CD14-positive monocyte (primary cell): Measurements from ENCODE around the gene SAG. TPM values are rescaled to one million over a fixed set of nuclear protein-coding genes. Genes with fewer than 3 reads are reported as not detected.

Experiments
- DNase-seq, 3 donors: peaks; one replicate each; pipeline ENCODE4 v3.0.0-alpha.2; 2011 to 2022
- H2AFZ ChIP-seq: 2 replicates; pipeline ENCODE4 v1.6.0; 2012; ENCODE audit warnings: mild to moderate bottlenecking, low read depth, low read length, inconsistent platforms; ENCODE audit not compliant: insufficient read depth, poor library complexity, severe bottlenecking
- H3K27ac ChIP-seq, 2 donors: 1 replicate in 1 of 2; 2 replicates in 1 of 2; pipeline ENCODE4 v1.5.1; 2012 to 2013; ENCODE audit warnings: low read length in 2 of 2, control low read depth in 1 of 2, inconsistent platforms in 1 of 2, low read depth in 1 of 2, mild to moderate bottlenecking in 1 of 2
- H3K27me3 ChIP-seq, 2 donors: one replicate each; pipeline versions ENCODE4 v1.6.0 to v1.6.1; 2011 to 2013; ENCODE audit warnings: low read length in 2 of 2; ENCODE audit not compliant: control insufficient read depth in 2 of 2, insufficient read depth in 2 of 2
- H3K36me3 ChIP-seq, 2 donors: replicated peaks in 1 of 2; 1 replicate in 1 of 2; 2 replicates in 1 of 2; pipeline versions ENCODE4 v1.5.1 to v1.6.1; 2012 to 2013; ENCODE audit warnings: low read length in 2 of 2, control low read depth in 1 of 2, inconsistent platforms in 1 of 2, mild to moderate bottlenecking in 1 of 2; ENCODE audit not compliant: insufficient read depth in 2 of 2, control insufficient read depth in 1 of 2
- H3K4me1 ChIP-seq, 2 donors: 1 replicate in 1 of 2; 2 replicates in 1 of 2; pipeline versions ENCODE4 v1.5.1 to v1.6.1; 2012 to 2013; ENCODE audit warnings: low read length in 2 of 2, control low read depth in 1 of 2, inconsistent platforms in 1 of 2, mild to moderate bottlenecking in 1 of 2, moderate library complexity in 1 of 2; ENCODE audit not compliant: insufficient read depth in 2 of 2, control insufficient read depth in 1 of 2
- H3K4me2 ChIP-seq: replicated peaks from 2 replicates; pipeline ENCODE3; 2012; ENCODE audit warnings: low read length, moderate library complexity, mild to moderate bottlenecking; ENCODE audit not compliant: poor library complexity, severe bottlenecking; ENCODE audit errors: extremely low read depth
- H3K4me3 ChIP-seq, 3 experiments: fragments of 200-600 bp in 1 of 3; sonication (generic) in 1 of 3; replicated peaks in 1 of 3; 1 replicate in 2 of 3; 2 replicates in 1 of 3; pipeline ENCODE4 v1.5.1; 2011 to 2013; ENCODE audit warnings: low read length in 3 of 3, mild to moderate bottlenecking in 3 of 3, control low read depth in 2 of 3, low read depth in 2 of 3, inconsistent platforms in 1 of 3, moderate library complexity in 1 of 3
- H3K79me2 ChIP-seq: 2 replicates; pipeline ENCODE4 v1.6.0; 2012; ENCODE audit warnings: mild to moderate bottlenecking, control low read depth, inconsistent platforms, low read length, moderate library complexity; ENCODE audit not compliant: insufficient read depth
- H3K9ac ChIP-seq: 2 replicates; pipeline ENCODE4 v1.6.0; 2017; ENCODE audit warnings: low read length, mild to moderate bottlenecking; ENCODE audit not compliant: insufficient read depth, poor library complexity, severe bottlenecking
- H3K9me3 ChIP-seq, 2 donors: replicated peaks in 1 of 2; 1 replicate in 1 of 2; 2 replicates in 1 of 2; pipeline versions ENCODE4 v1.5.1 to v1.6.1; 2012 to 2013; ENCODE audit warnings: low read length in 2 of 2, control low read depth in 1 of 2; ENCODE audit not compliant: control insufficient read depth in 1 of 2, insufficient read depth in 1 of 2
- H4K20me1 ChIP-seq: 2 replicates; pipeline ENCODE4 v1.6.0; 2012; ENCODE audit warnings: mild to moderate bottlenecking, low read length, control low read depth, moderate library complexity; ENCODE audit not compliant: insufficient read depth
- H3K27ac Mint-ChIP-seq, 7 donors: one replicate each; pipeline ENCODE4 v1.8.0; 2020; ENCODE audit warnings: mild to moderate bottlenecking in 7 of 7, mixed read lengths in 7 of 7, moderate library complexity in 6 of 7, inconsistent platforms in 2 of 7
- H3K27me3 Mint-ChIP-seq, 3 donors: one replicate each; pipeline ENCODE4 v1.8.0; 2021 to 2022; ENCODE audit warnings: low read depth in 3 of 3, mild to moderate bottlenecking in 3 of 3, mixed read lengths in 3 of 3, moderate library complexity in 3 of 3, inconsistent platforms in 1 of 3
- H3K36me3 Mint-ChIP-seq, 2 donors: one replicate each; pipeline ENCODE4 v1.8.0; 2020; ENCODE audit warnings: mixed read lengths in 2 of 2, inconsistent platforms in 1 of 2, mild to moderate bottlenecking in 1 of 2
- H3K4me1 Mint-ChIP-seq: one replicate; pipeline ENCODE4 v1.8.0; 2020; ENCODE audit warnings: mild to moderate bottlenecking, mixed read lengths
- H3K4me3 Mint-ChIP-seq, 2 donors: one replicate each; pipeline ENCODE4 v1.8.0; 2020; ENCODE audit warnings: mild to moderate bottlenecking in 2 of 2, mixed read lengths in 2 of 2, moderate library complexity in 1 of 2
- H3K9me3 Mint-ChIP-seq, 7 donors: one replicate each; pipeline ENCODE4 v1.8.0; 2020 to 2022; ENCODE audit warnings: mixed read lengths in 7 of 7, mild to moderate bottlenecking in 6 of 7, moderate library complexity in 6 of 7, inconsistent platforms in 2 of 7
- whole genome bisulfite sequencing: methylation state at CpG from one replicate; pipeline ENCODE4 v1.1.5; 2013; ENCODE audit warnings: missing lambda C conversion rate; ENCODE audit not compliant: insufficient coverage; 5-methylcytosine and 5-hydroxymethylcytosine counted together
- intact Hi-C, 2 donors: fragments of 100-400 bp; cut with micrococcal nuclease; formaldehyde crosslinking; loops; one replicate each; pipeline versions ENCODE4 v1.15.0 to v1.15.1; 2023
- polyA plus RNA-seq, 3 donors: library from polyadenylated mRNA; depleted of rRNA in 1 of 3; unstranded in 2 of 3; stranded (reverse) in 1 of 3; fragments of 300-500 nt in 2 of 3; fragments of >200 nt in 1 of 3; fragmentation: Illumina TruSeq in 2 of 3; gene quantifications; 1 replicate in 2 of 3; 2 replicates in 1 of 3; pipeline ENCODE4 v1.2.3, GENCODE V29; 2012 to 2021
- TF ChIP-seq, protein P1 (sequence below): fragments of 200-600 bp; IDR thresholded peaks from one replicate; pipeline ENCODE4 v1.8.0; 2022; ENCODE audit warnings: antibody characterized with exemption, mild to moderate bottlenecking

The SAG gene
- polyA plus RNA-seq, 3 donors: 0.04 to 0.87 TPM; not detected in 1

GRCh38 chr2:233350708-233351107, 43.1 kb downstream of the SAG start:
- WGBS: 31% methylated on average over 3 of the region's 8 CpGs
- Mint-ChIP-seq H3K4me1 (peaks cover 63% of the 10 kb centered on the region), H3K36me3 (peaks cover 3 to 6% of the 10 kb centered on the region in 2 donors), H3K9me3 (no peaks in the 10 kb centered on the region), H3K4me3 (peak overlapping the region; percentile 30 to 34), H3K27me3 (no peaks in the 10 kb centered on the region), H3K27ac (peak overlapping the region in 6 of 7 donors; percentile 63 to 87 (median 82))
- peak overlapping the region in 1 of 3 experiments; percentile 23 for H3K4me3 ChIP-seq
- no peaks in the 10 kb centered on the region for H3K27me3 ChIP-seq
- peaks cover 8% of the 10 kb centered on the region for H4K20me1 ChIP-seq
- H3K79me2 ChIP-seq: peaks cover 22% of the 10 kb centered on the region
- no peaks in the 10 kb centered on the region for H3K36me3 ChIP-seq
- H3K27ac ChIP-seq: peak overlapping the region in 1 of 2 donors; percentile 69
- intact Hi-C loops: no loop called here
- H3K4me1 ChIP-seq: peaks cover 66 to 67% of the 10 kb centered on the region in 2 donors
- peak overlapping the region; percentile 14 for H2AFZ ChIP-seq
- peak; percentile 73 to 93 (median 89) for DNase-seq
- no peaks in the 10 kb centered on the region for H3K9me3 ChIP-seq
- TF ChIP-seq, protein P1, sequence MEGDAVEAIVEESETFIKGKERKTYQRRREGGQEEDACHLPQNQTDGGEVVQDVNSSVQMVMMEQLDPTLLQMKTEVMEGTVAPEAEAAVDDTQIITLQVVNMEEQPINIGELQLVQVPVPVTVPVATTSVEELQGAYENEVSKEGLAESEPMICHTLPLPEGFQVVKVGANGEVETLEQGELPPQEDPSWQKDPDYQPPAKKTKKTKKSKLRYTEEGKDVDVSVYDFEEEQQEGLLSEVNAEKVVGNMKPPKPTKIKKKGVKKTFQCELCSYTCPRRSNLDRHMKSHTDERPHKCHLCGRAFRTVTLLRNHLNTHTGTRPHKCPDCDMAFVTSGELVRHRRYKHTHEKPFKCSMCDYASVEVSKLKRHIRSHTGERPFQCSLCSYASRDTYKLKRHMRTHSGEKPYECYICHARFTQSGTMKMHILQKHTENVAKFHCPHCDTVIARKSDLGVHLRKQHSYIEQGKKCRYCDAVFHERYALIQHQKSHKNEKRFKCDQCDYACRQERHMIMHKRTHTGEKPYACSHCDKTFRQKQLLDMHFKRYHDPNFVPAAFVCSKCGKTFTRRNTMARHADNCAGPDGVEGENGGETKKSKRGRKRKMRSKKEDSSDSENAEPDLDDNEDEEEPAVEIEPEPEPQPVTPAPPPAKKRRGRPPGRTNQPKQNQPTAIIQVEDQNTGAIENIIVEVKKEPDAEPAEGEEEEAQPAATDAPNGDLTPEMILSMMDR: peak; percentile 26
- H3K4me2 ChIP-seq: peak overlapping the region; percentile 13
- no peak overlapping the region for H3K9ac ChIP-seq

GRCh38 chr2:233351423-233351822, 43.8 kb downstream of the SAG start:
- Histone ChIP-seq H2AFZ (no peak overlapping the region), H3K79me2 (peaks cover 29% of the 10 kb centered on the region), H3K36me3 (no peaks in the 10 kb centered on the region), H3K9me3 (no peaks in the 10 kb centered on the region), H3K27ac (peak overlapping the region in 1 of 2 donors; percentile 69), H4K20me1 (peaks cover 13% of the 10 kb centered on the region), H3K27me3 (no peaks in the 10 kb centered on the region), H3K9ac (no peak overlapping the region), H3K4me3 (peak overlapping the region in 1 of 3 experiments; percentile 23), H3K4me1 (peaks cover 73 to 74% of the 10 kb centered on the region in 2 donors), H3K4me2 (peak overlapping the region; percentile 13)
- Mint-ChIP-seq H3K9me3 (no peaks in the 10 kb centered on the region), H3K4me1 (peaks cover 70% of the 10 kb centered on the region), H3K27ac (peak overlapping the region; percentile 27 to 87 (median 80)), H3K27me3 (no peaks in the 10 kb centered on the region), H3K4me3 (peak overlapping the region in 1 of 2 donors; percentile 37), H3K36me3 (peaks cover 9 to 10% of the 10 kb centered on the region in 2 donors)
- TF ChIP-seq, protein P1: no peak
- intact Hi-C loops: no loop called here
- 20% methylated on average over 3 of the region's 7 CpGs for WGBS
- peak; percentile 75 to 89 (median 77) for DNase-seq
